Erythroblast (primary cell): ENCODE data around the gene GBF1.

ENCODE experiments used
- GATA1 ChIP-seq: IDR thresholded peaks from 2 replicates; pipeline ENCODE4 v1.6.1; 2011; ENCODE audit warnings: low read depth, mild to moderate bottlenecking, control low read depth, low read length, moderate library complexity
- POLR2A ChIP-seq: IDR thresholded peaks from 2 replicates; pipeline ENCODE4 v1.6.1; 2011; ENCODE audit warnings: mild to moderate bottlenecking, low read length

DNA sequence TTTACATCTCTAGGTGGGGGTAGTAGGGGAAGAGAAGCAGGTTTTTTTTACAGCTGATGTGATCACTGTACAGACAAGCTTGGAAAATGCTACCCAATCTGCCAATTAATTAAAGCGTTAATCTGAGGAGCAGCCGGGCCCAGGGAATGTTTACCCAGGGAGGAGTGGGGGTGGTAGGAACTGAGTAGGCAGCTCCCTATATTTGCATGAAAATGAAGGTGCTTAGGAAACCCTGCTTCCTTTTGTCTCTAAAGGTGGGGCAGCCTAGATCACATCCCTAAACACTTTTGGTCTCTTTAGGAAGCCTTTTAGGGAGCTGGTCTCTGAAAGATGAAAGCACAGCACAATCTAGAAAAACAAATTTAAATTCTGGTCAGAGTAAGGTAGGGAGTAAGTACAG, 97.1 kb downstream of the GBF1 start:
- TF ChIP-seq POLR2A, result no peak
- TF ChIP-seq GATA1, result no peak
